Measurements from ENCODE around the gene RAB12. TPM values are rescaled to one million over a fixed set of nuclear protein-coding genes. Genes with fewer than 3 reads are reported as not detected.

RAB12 gene
- total RNA-seq, 1 donor from 2014 or later = 49.4 TPM

DNA sequence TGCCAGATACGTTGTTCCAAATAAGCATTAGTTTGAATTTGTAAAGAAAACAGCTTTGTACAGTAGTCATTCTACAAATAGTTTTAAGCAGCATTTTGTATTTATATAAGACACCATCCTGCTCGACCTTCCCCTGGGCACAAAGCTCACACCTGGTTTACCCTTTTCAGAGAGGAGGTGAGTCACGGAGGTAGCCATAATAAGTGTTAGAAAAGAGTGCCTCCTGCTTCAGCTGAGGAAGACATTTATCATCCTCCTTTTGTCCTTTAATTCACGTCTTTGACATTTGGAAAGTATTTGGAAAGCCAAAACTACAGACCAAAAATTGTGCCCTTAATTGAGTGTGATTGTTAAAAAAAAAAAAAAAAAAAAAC lies 6.8 kb downstream of the RAB12 start:
- Histone ChIP-seq H3K4me3 (ENCODE audit: insufficient read depth, low read depth, low read length) (peak overlapping the region; percentile 15), H3K9me3 (ENCODE audit: insufficient read depth, low read depth, low read length) (no peaks in the 10 kb centered on the region), H3K27me3 (ENCODE audit: insufficient read depth, low read length) (no peaks in the 10 kb centered on the region), H3K4me2 (ENCODE audit: low read length) (peak overlapping the region; percentile 78), H3K36me3 (ENCODE audit: insufficient read depth, low read length) (no peaks in the 10 kb centered on the region), H3K4me1 (ENCODE audit: insufficient read depth, low read length) (peaks cover 27% of the 10 kb centered on the region), H4K20me1 (ENCODE audit: insufficient read depth, low read length) (peaks cover 93% of the 10 kb centered on the region), H3K27ac (ENCODE audit: low read depth, low read length) (peak overlapping the region; percentile 91), H3K79me2 (ENCODE audit: insufficient read depth, low read length) (peaks cover 98% of the 10 kb centered on the region), H2AFZ (ENCODE audit: low read depth, low read length) (no peak overlapping the region), H3K9ac (ENCODE audit: low read length) (peak overlapping the region; percentile 70)
- Mint-ChIP-seq H3K27ac (ENCODE audit: unreplicated experiment) (peak overlapping the region; percentile 92), H3K4me1 (ENCODE audit: low read depth, unreplicated experiment) (peaks cover 27% of the 10 kb centered on the region), H3K36me3 (ENCODE audit: low read depth, unreplicated experiment) (peaks cover 1% of the 10 kb centered on the region), H3K27me3 (ENCODE audit: low read depth, unreplicated experiment) (no peaks in the 10 kb centered on the region), H3K4me3 (ENCODE audit: unreplicated experiment) (peak overlapping the region; percentile 3), H3K9me3 (ENCODE audit: unreplicated experiment) (no peaks in the 10 kb centered on the region)
- DNase-seq (ENCODE audit: low read depth) = peak; percentile 26
- no peak for FAIRE-seq
- no peak for TF ChIP-seq EZH2 (IDR thresholded peaks at IDR 0.05; ENCODE audit: insufficient read depth, low read length)
- TF ChIP-seq, protein P1, sequence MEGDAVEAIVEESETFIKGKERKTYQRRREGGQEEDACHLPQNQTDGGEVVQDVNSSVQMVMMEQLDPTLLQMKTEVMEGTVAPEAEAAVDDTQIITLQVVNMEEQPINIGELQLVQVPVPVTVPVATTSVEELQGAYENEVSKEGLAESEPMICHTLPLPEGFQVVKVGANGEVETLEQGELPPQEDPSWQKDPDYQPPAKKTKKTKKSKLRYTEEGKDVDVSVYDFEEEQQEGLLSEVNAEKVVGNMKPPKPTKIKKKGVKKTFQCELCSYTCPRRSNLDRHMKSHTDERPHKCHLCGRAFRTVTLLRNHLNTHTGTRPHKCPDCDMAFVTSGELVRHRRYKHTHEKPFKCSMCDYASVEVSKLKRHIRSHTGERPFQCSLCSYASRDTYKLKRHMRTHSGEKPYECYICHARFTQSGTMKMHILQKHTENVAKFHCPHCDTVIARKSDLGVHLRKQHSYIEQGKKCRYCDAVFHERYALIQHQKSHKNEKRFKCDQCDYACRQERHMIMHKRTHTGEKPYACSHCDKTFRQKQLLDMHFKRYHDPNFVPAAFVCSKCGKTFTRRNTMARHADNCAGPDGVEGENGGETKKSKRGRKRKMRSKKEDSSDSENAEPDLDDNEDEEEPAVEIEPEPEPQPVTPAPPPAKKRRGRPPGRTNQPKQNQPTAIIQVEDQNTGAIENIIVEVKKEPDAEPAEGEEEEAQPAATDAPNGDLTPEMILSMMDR (IDR thresholded peaks at IDR 0.05; ENCODE audit: insufficient read depth, low read depth, low read length) = no peak

DNA sequence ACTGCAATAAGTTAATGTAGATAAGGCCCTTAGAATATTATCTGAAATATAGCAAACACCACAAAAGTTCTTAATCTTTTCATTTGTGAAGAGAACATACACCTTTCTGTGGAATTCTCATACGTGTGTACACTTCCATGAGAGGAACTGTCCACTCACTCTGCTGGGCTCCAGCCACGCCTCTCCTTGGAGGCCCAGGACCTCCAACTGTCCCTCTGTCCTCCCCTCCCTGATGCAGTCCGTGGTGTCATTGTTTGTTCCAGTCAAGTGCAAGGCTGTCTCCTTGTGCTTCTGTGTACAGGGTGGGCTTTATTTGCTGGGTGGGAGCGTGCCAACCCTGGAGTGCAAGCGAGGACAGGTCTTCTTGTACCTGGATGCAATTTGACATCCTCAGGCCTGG lies 8.7 kb downstream of the RAB12 start:
- H2AFZ ChIP-seq (ENCODE audit: low read depth, low read length) = no peak overlapping the region
- no peak for FAIRE-seq
- H3K4me2 ChIP-seq (ENCODE audit: low read length) = no peak overlapping the region
- peaks cover 18% of the 10 kb centered on the region for H3K4me1 ChIP-seq (ENCODE audit: insufficient read depth, low read length)
- no peaks in the 10 kb centered on the region for H3K36me3 ChIP-seq (ENCODE audit: insufficient read depth, low read length)
- H3K4me3 Mint-ChIP-seq (ENCODE audit: unreplicated experiment) = no peak overlapping the region
- no peak for DNase-seq (ENCODE audit: low read depth)
- no peaks in the 10 kb centered on the region for H3K27me3 Mint-ChIP-seq (ENCODE audit: low read depth, unreplicated experiment)
- peaks cover 18% of the 10 kb centered on the region for H3K4me1 Mint-ChIP-seq (ENCODE audit: low read depth, unreplicated experiment)
- no peak overlapping the region for H3K27ac ChIP-seq (ENCODE audit: low read depth, low read length)
- H3K4me3 ChIP-seq (ENCODE audit: insufficient read depth, low read depth, low read length) = no peak overlapping the region
- H3K79me2 ChIP-seq (ENCODE audit: insufficient read depth, low read length) = peaks cover 95% of the 10 kb centered on the region
- H3K27ac Mint-ChIP-seq (ENCODE audit: unreplicated experiment) = no peak overlapping the region
- no peaks in the 10 kb centered on the region for H3K9me3 Mint-ChIP-seq (ENCODE audit: unreplicated experiment)
- H3K9ac ChIP-seq (ENCODE audit: low read length) = no peak overlapping the region
- H3K36me3 Mint-ChIP-seq (ENCODE audit: low read depth, unreplicated experiment) = peaks cover 3% of the 10 kb centered on the region
- TF ChIP-seq, protein P1 (IDR thresholded peaks at IDR 0.05; ENCODE audit: insufficient read depth, low read depth, low read length) = no peak
- TF ChIP-seq EZH2 (IDR thresholded peaks at IDR 0.05; ENCODE audit: insufficient read depth, low read length) = no peak
- H4K20me1 ChIP-seq (ENCODE audit: insufficient read depth, low read length) = peaks cover 84% of the 10 kb centered on the region
- no peaks in the 10 kb centered on the region for H3K27me3 ChIP-seq (ENCODE audit: insufficient read depth, low read length)
- H3K9me3 ChIP-seq (ENCODE audit: insufficient read depth, low read depth, low read length) = no peaks in the 10 kb centered on the region

DNA sequence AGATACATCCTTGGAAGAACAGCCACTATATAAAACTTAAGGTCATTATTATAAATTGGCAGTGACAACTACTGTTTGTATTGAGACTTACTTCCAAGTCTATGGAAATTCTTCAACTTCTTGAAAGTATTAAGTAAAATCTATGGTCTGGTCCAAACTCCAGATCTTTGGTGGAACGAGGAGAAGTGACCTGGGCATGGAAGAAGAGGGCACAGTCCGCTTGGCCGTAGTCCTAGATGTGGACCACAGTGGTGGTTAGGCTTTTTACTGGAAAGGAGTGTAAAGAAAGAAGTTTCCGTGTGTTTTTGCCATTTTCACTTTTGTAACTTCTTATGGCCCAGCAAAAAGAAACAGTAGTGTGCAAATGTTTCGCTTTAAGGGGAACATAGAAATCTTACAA lies 9.8 kb downstream of the RAB12 start:
- H3K4me1 Mint-ChIP-seq (ENCODE audit: low read depth, unreplicated experiment) = peaks cover 25% of the 10 kb centered on the region
- Histone ChIP-seq H3K27me3 (ENCODE audit: insufficient read depth, low read length) (no peaks in the 10 kb centered on the region), H3K4me3 (ENCODE audit: insufficient read depth, low read depth, low read length) (no peak overlapping the region), H3K9ac (ENCODE audit: low read length) (no peak overlapping the region), H3K36me3 (ENCODE audit: insufficient read depth, low read length) (no peaks in the 10 kb centered on the region), H4K20me1 (ENCODE audit: insufficient read depth, low read length) (peaks cover 82% of the 10 kb centered on the region), H3K4me2 (ENCODE audit: low read length) (no peak overlapping the region), H3K9me3 (ENCODE audit: insufficient read depth, low read depth, low read length) (no peaks in the 10 kb centered on the region), H2AFZ (ENCODE audit: low read depth, low read length) (no peak overlapping the region), H3K4me1 (ENCODE audit: insufficient read depth, low read length) (peaks cover 18% of the 10 kb centered on the region), H3K79me2 (ENCODE audit: insufficient read depth, low read length) (peaks cover 95% of the 10 kb centered on the region), H3K27ac (ENCODE audit: low read depth, low read length) (no peak overlapping the region)
- no peaks in the 10 kb centered on the region for H3K27me3 Mint-ChIP-seq (ENCODE audit: low read depth, unreplicated experiment)
- no peak overlapping the region for H3K27ac Mint-ChIP-seq (ENCODE audit: unreplicated experiment)
- no peak overlapping the region for H3K4me3 Mint-ChIP-seq (ENCODE audit: unreplicated experiment)
- peaks cover 4% of the 10 kb centered on the region for H3K36me3 Mint-ChIP-seq (ENCODE audit: low read depth, unreplicated experiment)
- no peak for DNase-seq (ENCODE audit: low read depth)
- FAIRE-seq = no peak
- no peaks in the 10 kb centered on the region for H3K9me3 Mint-ChIP-seq (ENCODE audit: unreplicated experiment)
- TF ChIP-seq, protein P1 (IDR thresholded peaks at IDR 0.05; ENCODE audit: insufficient read depth, low read depth, low read length) = no peak
- no peak for TF ChIP-seq EZH2 (IDR thresholded peaks at IDR 0.05; ENCODE audit: insufficient read depth, low read length)

Measured in astrocyte (in vitro differentiated cells and primary cell).